Gastroesophageal sphincter (tissue), 4 donors: Measurements from ENCODE around the gene ERC1. TPM values are rescaled to one million over a fixed set of nuclear protein-coding genes. Genes with fewer than 3 reads are reported as not detected.

Source experiments
- ATAC-seq: fragments of 150-250 bp; one replicate; pipeline ENCODE4 v1.9.1; 2016; ENCODE audit warnings: mild to moderate bottlenecking, moderate library complexity
- H3K27ac ChIP-seq, 4 donors: fragments of 200-600 bp; sonication (generic) in 3 of 4; 1 replicate in 3 of 4; 2 replicates in 1 of 4; pipeline ENCODE4 v1.5.1; 2016 to 2019
- H3K27me3 ChIP-seq: fragments of 200-600 bp; sonication (generic); one replicate; pipeline ENCODE4 v1.5.1; 2019
- H3K36me3 ChIP-seq, 2 donors: fragments of 200-600 bp; sonication (generic); one replicate each; pipeline ENCODE4 v1.5.1; 2019; ENCODE audit warnings: control low read depth in 1 of 2
- H3K4me1 ChIP-seq, 3 donors: fragments of 200-600 bp; sonication (generic); 1 replicate in 2 of 3; 2 replicates in 1 of 3; pipeline ENCODE4 v1.5.1; 2016 to 2019; ENCODE audit warnings: control low read depth in 2 of 3
- H3K4me3 ChIP-seq, 2 donors: fragments of 200-600 bp; sonication (generic); one replicate each; pipeline ENCODE4 v1.5.1; 2019; ENCODE audit warnings: mild to moderate bottlenecking in 1 of 2, moderate library complexity in 1 of 2
- H3K9me3 ChIP-seq, 3 donors: fragments of 200-600 bp; sonication (generic); one replicate each; pipeline ENCODE4 v1.5.1; 2017 to 2019; ENCODE audit warnings: control low read depth in 2 of 3
- CTCF ChIP-seq, 4 experiments: fragments of 200-600 bp in 2 of 4; fragments of 450-650 bp in 2 of 4; sonication (generic) in 1 of 4; IDR thresholded peaks; one replicate each; pipeline ENCODE4 v1.5.1; 2017 to 2019; ENCODE audit warnings: antibody characterized with exemption in 4 of 4, mild to moderate bottlenecking in 2 of 4, moderate library complexity in 2 of 4
- EP300 ChIP-seq: sonication (generic); formaldehyde crosslinking; IDR thresholded peaks from one replicate; pipeline ENCODE4 v1.6.1; 2017; ENCODE audit warnings: antibody characterized with exemption, mild to moderate bottlenecking
- POLR2A ChIP-seq, 2 donors: fragments of 450-650 bp; IDR thresholded peaks; one replicate each; pipeline ENCODE4 v1.6.1; 2017; ENCODE audit warnings: antibody characterized with exemption in 2 of 2, mild to moderate bottlenecking in 2 of 2, moderate library complexity in 1 of 2
- POLR2AphosphoS5 ChIP-seq: sonication (generic); formaldehyde crosslinking; IDR thresholded peaks from one replicate; pipeline ENCODE4 v1.6.1; 2017; ENCODE audit warnings: antibody characterized with exemption
- WGBS, 2 donors: methylation state at CpG; one replicate each; pipeline ENCODE4 v1.1.5; 2018; ENCODE audit warnings: low coverage in 1 of 2; 5-methylcytosine and 5-hydroxymethylcytosine counted together
- total RNA-seq, 4 donors: library from RNA; depleted of rRNA; stranded (reverse); fragments of >200 nt; gene quantifications; one replicate each; pipeline ENCODE4 v1.1.0, GENCODE V29; 2016

ERC1 gene
- total RNA-seq, 4 donors from 2014 or later, result 38.3 to 80.2 (median 58.4) TPM

- H3K27ac ChIP-seq, result peak overlapping the region in 2 of 4 donors; percentile 5 to 74
Observed at GRCh38 chr12:1529862-1530591, 539.0 kb downstream of the ERC1 start.

GRCh38 chr12:1530592-1531152 lies 539.6 kb downstream of the ERC1 start:
- Histone ChIP-seq H3K27me3 (peaks cover 58% of the 10 kb centered on the region), H3K36me3 (no peaks in the 10 kb centered on the region), H3K4me3 (peak overlapping the region; percentile 29 to 66), H3K9me3 (no peaks in the 10 kb centered on the region), H3K27ac (peak overlapping the region in 2 of 4 donors; percentile 5 to 74), H3K4me1 (peaks cover 0 to 24% (median 3%) of the 10 kb centered on the region in 3 donors)
- peak; percentile 20 for ATAC-seq
- TF ChIP-seq POLR2A (IDR thresholded peaks at IDR 0.05), result no peak
- TF ChIP-seq POLR2AphosphoS5, result no peak
- no peak for TF ChIP-seq CTCF (IDR thresholded peaks at IDR 0.05)
- no peak for TF ChIP-seq EP300
- no CpG with 5 or more reads among the region's 99 CpGs for WGBS, 2 donors

More at GRCh38 chr12:1529862-1530591, 539.0 kb downstream of the ERC1 start:
- no peaks in the 10 kb centered on the region for H3K36me3 ChIP-seq
- H3K27me3 ChIP-seq, result peaks cover 60% of the 10 kb centered on the region
- peaks cover 0 to 24% (median 3%) of the 10 kb centered on the region in 3 donors for H3K4me1 ChIP-seq
- TF ChIP-seq EP300 (no peak), CTCF (IDR thresholded peaks at IDR 0.05) (no peak), POLR2AphosphoS5 (no peak), POLR2A (IDR thresholded peaks at IDR 0.05) (no peak)
- WGBS, 2 donors, result no CpG with 5 or more reads among the region's 101 CpGs
- peak overlapping the region; percentile 29 to 66 for H3K4me3 ChIP-seq
- peak; percentile 50 for ATAC-seq
- no peaks in the 10 kb centered on the region for H3K9me3 ChIP-seq

- no CpG with 5 or more reads among the region's 56 CpGs for WGBS, 2 donors
- Histone ChIP-seq H3K27me3 (peaks cover 63% of the 10 kb centered on the region), H3K4me1 (peaks cover 0 to 24% (median 3%) of the 10 kb centered on the region in 3 donors), H3K27ac (peak overlapping the region in 1 of 4 donors; percentile 69), H3K4me3 (peak overlapping the region; percentile 28 to 66), H3K36me3 (no peaks in the 10 kb centered on the region), H3K9me3 (no peaks in the 10 kb centered on the region)
- TF ChIP-seq POLR2AphosphoS5 (no peak), POLR2A (IDR thresholded peaks at IDR 0.05) (no peak), CTCF (IDR thresholded peaks at IDR 0.05) (no peak), EP300 (no peak)
- peak; percentile 30 for ATAC-seq
Observed at GRCh38 chr12:1531153-1531653, 540.2 kb downstream of the ERC1 start.

GRCh38 chr12:1531654-1532374 lies 540.8 kb downstream of the ERC1 start:
- Histone ChIP-seq H3K36me3 (no peaks in the 10 kb centered on the region), H3K9me3 (no peaks in the 10 kb centered on the region), H3K4me1 (peaks cover 0 to 24% (median 3%) of the 10 kb centered on the region in 3 donors), H3K27ac (peak overlapping the region in 1 of 4 donors; percentile 69), H3K27me3 (peaks cover 69% of the 10 kb centered on the region), H3K4me3 (peak overlapping the region in 1 of 2 donors; percentile 66)
- TF ChIP-seq POLR2AphosphoS5, result no peak
- ATAC-seq, result no peak
- 0 to 43% methylated on average over 1 to 2 of the region's 26 CpGs for WGBS, 2 donors
